Kidney glomerular epithelial cell (primary cell): ENCODE results near the gene LARGE1.

Source experiments
- DNase-seq: peaks from one replicate; lab custom pipeline; 2025; lab: John Stamatoyannopoulos, UW

The LARGE1 gene

DNA sequence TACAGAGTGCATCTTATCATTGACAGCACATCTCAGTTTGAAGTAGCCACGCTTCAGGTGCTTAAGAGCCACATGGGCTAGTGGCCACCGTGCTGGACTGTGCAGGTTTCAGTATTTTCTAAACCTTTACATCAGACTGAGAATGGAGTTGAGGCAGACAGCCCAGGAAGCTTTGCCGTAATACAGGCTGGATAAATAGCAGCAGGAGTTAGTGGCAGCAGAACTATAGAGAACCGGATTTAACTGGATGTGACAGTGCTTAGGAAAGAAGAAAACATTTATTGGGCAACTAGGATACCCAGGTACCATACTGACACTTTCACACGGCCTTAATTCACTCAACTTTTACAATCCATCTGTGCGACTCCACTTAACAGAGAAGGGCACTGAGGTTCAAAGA is 145.5 kb downstream of the LARGE1 start:
- no peak for DNase-seq

DNA sequence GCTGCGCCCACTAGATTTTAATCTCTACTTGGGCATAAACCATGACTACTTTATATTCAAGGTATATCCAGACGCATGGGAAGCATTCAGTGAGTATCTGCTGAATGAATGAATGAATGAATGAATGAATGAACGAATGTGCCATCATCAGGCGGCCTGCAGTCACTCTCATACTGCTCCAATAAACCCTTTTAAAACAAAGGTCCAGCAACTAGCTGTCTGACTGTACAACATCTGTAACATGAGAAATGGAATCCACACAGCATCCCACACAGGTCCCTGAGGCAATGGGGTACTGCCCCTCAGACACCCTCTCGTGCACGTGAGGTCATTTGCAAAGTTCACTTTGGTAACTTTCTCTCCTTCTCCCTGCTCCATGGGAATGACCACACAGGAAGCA is 147.5 kb downstream of the LARGE1 start:
- DNase-seq: no peak

GRCh38 chr22:33771136-33771535 is 149.1 kb downstream of the LARGE1 start:
- no peak for DNase-seq

- DNase-seq: no peak
These were observed 149.6 kb downstream of the LARGE1 start for GRCh38 chr22:33770723-33771122.

GRCh38 chr22:33766091-33766490 is 154.2 kb downstream of the LARGE1 start:
- DNase-seq: no peak

DNA sequence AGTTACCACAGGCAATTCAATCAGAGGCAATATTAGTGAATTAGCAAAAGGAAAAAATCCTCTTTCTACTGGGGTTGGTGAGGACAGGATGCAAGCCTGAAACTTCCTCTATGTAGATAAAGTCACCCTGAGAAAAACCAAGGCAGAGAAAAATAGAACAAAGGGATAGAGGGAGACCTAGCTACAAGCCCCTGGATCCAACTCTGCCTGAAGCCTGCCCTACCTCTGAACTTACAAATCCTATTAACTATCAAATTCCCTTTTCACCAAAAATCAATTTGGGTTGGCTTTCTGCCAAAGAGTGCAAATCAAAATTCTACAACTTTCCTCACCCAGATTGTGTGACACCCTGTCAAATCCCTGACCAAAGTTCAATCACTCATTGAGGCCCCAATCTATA is 161.3 kb downstream of the LARGE1 start:
- DNase-seq: no peak

DNA sequence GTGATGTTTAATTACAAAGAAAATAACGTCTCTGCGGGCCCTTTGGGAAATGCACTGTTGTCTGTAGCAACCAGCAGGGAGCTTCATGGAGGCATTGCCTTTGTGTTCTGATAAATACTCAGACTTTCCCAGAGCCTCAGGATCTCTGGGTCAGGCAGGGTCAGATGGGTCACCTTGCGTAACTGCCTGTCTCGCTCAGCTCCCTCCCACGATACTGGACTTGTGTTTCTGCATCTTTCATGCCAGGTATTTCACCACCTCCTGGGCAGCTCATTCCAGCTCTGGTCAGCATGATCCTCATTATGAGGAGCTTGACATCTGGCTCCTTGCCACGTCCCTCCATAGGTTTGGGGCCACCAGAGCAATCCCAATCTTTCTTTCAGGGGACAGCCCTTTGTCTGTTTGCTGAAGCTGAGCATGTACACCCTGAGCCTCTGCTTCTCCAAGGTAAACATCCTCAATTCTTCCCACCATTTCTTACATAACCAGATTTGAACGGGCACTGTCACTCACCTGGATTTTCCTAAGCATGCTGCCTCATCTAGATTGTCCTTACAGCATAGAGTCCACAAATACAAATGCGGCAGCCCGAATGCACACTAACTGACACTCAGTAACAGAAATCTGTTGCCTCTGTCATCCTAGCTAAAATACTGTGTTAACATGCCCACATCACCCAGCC is 162.3 kb downstream of the LARGE1 start:
- no peak for DNase-seq

- no peak for DNase-seq
These were observed 163.1 kb downstream of the LARGE1 start for GRCh38 chr22:33757041-33757801.

GRCh38 chr22:33756508-33756949 is 163.7 kb downstream of the LARGE1 start:
- no peak for DNase-seq

DNA sequence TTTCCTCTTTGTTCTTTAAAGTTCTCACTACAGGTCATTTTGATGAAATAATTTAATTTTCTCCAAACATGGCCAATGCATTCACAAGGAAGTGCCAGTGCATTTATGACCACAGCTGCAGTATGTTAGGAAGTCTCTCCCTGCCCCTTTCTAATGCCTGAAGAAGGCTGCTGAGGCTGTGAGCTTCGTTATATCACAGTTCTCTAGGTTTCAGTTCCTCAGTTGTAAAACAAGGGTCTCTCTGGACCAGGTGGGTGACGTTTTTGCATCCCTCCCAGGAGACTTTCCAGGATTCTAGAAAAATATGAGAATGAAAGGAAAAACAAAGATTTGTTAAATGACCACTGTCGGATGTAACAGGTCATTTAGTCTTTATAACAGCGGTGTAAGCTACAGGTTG is 171.6 kb downstream of the LARGE1 start:
- DNase-seq: no peak

DNA sequence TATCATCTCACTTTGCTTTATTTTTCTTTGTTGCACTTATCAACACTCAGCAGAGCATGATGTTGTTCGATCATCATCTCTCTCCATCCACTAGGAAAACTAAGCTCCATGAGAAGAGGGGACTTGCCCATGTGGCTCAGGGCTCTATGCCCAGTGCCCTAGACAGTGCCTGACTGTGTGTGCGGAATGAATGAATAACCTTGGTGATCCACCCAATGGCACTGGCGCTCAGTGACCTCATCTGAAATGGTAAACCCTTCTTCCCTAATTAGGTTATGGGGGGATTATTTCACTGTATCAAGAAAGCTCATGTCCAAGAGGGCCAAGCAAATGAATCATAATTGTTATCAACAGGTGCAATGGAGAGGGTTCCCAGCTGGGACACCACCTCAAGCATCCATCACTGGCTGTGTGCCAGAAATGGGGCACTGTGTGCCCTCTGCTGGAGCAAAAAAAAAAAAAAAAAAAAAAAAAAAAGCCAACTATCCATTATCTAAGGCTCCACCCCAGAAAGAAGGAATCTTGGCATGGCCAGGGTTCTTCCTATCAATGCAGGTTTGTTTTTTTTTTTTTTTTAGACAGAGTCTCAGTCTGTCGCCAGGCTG is 172.6 kb downstream of the LARGE1 start:
- no peak for DNase-seq

- no peak for DNase-seq
These were observed 173.2 kb downstream of the LARGE1 start for GRCh38 chr22:33747029-33747428.

- no peak for DNase-seq
These were observed 173.8 kb downstream of the LARGE1 start for GRCh38 chr22:33746501-33746928.

DNA sequence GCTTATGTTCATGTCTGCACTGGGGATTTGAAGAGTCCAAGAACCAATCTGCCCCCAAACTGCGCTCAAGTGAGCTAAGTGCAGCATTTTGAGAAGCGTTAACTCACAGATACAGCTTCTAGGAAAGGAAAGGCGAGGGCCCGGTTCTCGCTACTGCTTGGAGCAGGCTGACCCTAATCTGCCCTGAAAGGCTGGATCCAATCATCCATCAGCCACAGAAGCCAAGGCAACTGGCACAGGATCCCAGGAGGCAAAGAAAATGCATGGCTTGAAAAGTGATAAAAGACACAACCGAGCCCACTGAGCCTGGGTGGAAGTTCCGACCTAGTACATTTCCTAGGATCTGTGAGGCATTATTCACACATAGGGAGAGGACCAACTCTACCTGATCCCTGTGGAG is 174.8 kb downstream of the LARGE1 start:
- no peak for DNase-seq

GRCh38 chr22:33743756-33744155 is 176.5 kb downstream of the LARGE1 start:
- DNase-seq: no peak

- DNase-seq: no peak
These were observed 179.3 kb downstream of the LARGE1 start for GRCh38 chr22:33741025-33741424.

DNA sequence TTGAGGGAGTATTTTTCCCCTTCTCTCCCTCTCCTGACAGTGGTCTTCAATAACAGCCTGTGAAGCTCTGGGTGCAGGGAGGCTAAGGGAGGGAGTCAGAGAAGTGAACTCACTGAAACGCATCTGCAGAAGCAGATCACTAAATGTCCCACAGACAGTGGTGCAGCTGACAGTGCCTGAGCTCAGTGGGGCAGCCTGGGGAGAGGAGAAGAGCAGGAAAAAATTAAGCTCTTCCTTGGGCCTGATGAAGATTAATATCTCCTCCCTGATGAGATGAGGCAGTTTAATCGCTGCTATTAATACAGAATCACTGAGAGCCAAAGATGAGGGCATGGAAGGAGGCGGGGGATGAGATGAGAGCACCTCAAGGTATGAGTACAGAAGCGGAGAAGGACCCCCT is 180.8 kb downstream of the LARGE1 start:
- DNase-seq: no peak

- DNase-seq: no peak
These were observed 182.6 kb downstream of the LARGE1 start for GRCh38 chr22:33737662-33738061.

DNA sequence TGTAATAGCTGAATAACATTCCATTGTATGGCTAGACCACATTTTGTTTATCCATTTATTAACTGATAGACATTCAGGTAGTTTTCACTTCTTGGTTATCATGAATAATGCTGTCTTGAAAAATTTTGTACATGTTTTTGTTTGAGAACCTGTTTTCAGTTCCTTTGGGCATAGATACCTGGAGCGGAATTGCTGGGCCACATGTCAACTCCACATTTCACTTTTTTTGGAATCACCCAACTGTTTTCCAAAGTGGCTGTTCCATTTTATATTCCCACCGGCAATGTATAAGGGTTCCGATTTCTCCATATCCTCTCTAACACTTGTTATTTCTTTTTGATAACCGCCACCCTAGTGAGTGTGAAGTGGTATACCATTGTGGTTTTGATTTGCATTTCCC is 184.3 kb downstream of the LARGE1 start:
- DNase-seq: no peak

- DNase-seq: no peak
These were observed 191.4 kb downstream of the LARGE1 start for GRCh38 chr22:33728847-33729246.

DNA sequence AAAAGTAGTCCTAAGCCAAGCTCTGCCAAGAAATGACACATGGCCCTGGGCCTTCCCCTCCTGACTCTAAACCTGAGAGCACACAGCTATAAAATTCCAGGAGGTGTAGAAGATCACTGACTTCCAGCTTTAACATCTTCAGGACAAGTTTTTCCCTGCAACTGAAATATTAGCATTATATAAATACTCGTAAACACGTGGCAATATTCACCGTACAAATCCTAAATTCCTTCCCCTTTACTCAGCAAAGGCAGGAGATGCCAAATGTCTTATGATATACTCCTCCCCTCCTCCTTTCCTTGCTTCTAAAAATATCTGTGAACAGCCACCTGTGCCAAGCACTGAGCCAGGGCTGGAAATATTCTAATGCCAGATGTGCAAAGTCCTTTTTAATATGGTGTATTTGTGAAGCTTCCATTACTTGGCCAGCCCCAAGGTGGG is 194.0 kb downstream of the LARGE1 start:
- no peak for DNase-seq

GRCh38 chr22:33723915-33724314 is 196.4 kb downstream of the LARGE1 start:
- DNase-seq: no peak

DNA sequence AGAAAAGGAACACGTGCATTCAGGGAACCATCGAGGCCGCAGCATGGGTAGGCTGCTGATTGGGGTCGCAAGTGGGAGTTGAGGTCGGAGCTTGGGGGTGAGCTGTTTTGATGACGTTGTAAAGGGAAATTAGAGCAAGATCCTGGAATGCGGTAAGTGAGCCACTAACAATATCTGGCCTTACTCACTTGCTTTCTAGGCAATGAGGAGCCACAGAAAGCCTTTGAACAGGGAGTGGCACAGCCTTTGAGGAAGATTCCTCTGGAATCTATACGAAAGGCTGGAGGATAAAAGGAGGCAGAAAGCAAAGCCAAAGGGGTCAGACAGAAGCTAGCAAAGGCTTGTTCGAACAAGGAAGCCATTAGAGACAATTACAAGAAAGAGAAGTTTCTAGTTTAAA is 197.5 kb downstream of the LARGE1 start:
- DNase-seq: no peak
